HCT116 (cell line): ENCODE data around the gene ZBTB17. TPM values are rescaled to one million over a fixed set of nuclear protein-coding genes. Genes with fewer than 3 reads are reported as not detected.

ENCODE experiments used
- ATAC-seq: fragments of 200-7000 bp; cut with Tn5 transposase; 2 replicates; pipeline ENCODE4 v1.9.1; 2020; ENCODE audit warnings: mild to moderate bottlenecking, moderate library complexity
- BruUV-seq: library from RNA; stranded (reverse); fragments of 400-500 nt; replicated peaks from 2 replicates; lab custom pipeline; 2021; lab: Mats Ljungman, UMichigan
- CTCF ChIA-PET: fragments of 300-600 bp; sonication (Branson Sonifier 250); formaldehyde crosslinking; loops from one replicate; lab custom pipeline; 2021; ENCODE audit warnings: antibody characterized with exemption; lab: Charles Lee
- POLR2A ChIA-PET: fragments of 300-600, 350-600 bp; sonication (Branson Sonifier 250); formaldehyde crosslinking; loops from one replicate; lab custom pipeline; 2021; ENCODE audit warnings: antibody characterized with exemption; lab: Charles Lee
- RAD21 ChIA-PET, 2 experiments: fragments of 300-600 bp; sonication (Branson Sonifier 250); formaldehyde crosslinking; loops; one replicate each; lab custom pipeline; 2023; ENCODE audit warnings: low total read pairs in 2 of 2; ENCODE audit not compliant: uncharacterized antibody in 2 of 2, unreplicated experiment in 2 of 2, low non-redundant PET in 1 of 2; lab: Charles Lee
- DNase-seq: peaks from one replicate; pipeline ENCODE4 v3.0.0-alpha.2; 2010; ENCODE audit warnings: low read depth, low spot score
- H2AFZ ChIP-seq: fragments of 200-600 bp; shearing (Covaris generic), sonication (generic); 2 replicates; pipeline ENCODE4 v1.6.1; 2017; ENCODE audit warnings: low read depth, mixed run types, mixed read lengths, antibody characterized with exemption, low read length; ENCODE audit not compliant: poor library complexity, severe bottlenecking
- H3K27ac ChIP-seq: 2 replicates; pipeline ENCODE4 v1.5.1; 2012; ENCODE audit warnings: low read depth, low read length
- H3K27me3 ChIP-seq: fragments of 200-600 bp; sonication (generic); 2 replicates; pipeline ENCODE4 v1.6.1; 2016; ENCODE audit warnings: mixed run types, low read length, mixed read lengths; ENCODE audit not compliant: insufficient read depth
- H3K36me3 ChIP-seq, 2 experiments: fragments of 200-500 bp in 1 of 2; fragments of 200-600 bp in 1 of 2; sonication (Bioruptor generic) in 1 of 2; sonication (generic) in 1 of 2; 2 replicates each; pipeline versions ENCODE4 v1.5.1 to v1.6.1; 2014 to 2016; ENCODE audit warnings: low read length in 2 of 2, inconsistent platforms in 1 of 2, mixed read lengths in 1 of 2, mixed run types in 1 of 2; ENCODE audit not compliant: insufficient read depth in 2 of 2, control insufficient read depth in 1 of 2
- H3K4me1 ChIP-seq, 2 experiments: fragments of 200-600 bp in 1 of 2; sonication (generic) in 1 of 2; 2 replicates each; pipeline versions ENCODE4 v1.5.1 to v1.6.1; 2012 to 2017; ENCODE audit warnings: low read length in 2 of 2, inconsistent platforms in 1 of 2, mild to moderate bottlenecking in 1 of 2, mixed read lengths in 1 of 2, mixed run types in 1 of 2, moderate library complexity in 1 of 2; ENCODE audit not compliant: insufficient read depth in 2 of 2, control insufficient read depth in 1 of 2
- H3K4me2 ChIP-seq: fragments of 200-600 bp; sonication (generic); 2 replicates; pipeline ENCODE4 v1.6.1; 2017; ENCODE audit warnings: mixed run types, low read length, mixed read lengths
- H3K4me3 ChIP-seq, 2 experiments: fragments of 200-600 bp in 1 of 2; sonication (generic) in 1 of 2; replicated peaks in 1 of 2; 2 replicates each; pipeline ENCODE4 v1.5.1; 2011 to 2016; ENCODE audit warnings: low read length in 2 of 2, control low read depth in 1 of 2, low read depth in 1 of 2, mild to moderate bottlenecking in 1 of 2, mixed read lengths in 1 of 2, mixed run types in 1 of 2
- H3K79me2 ChIP-seq: fragments of 200-600 bp; sonication (generic); 2 replicates; pipeline ENCODE4 v1.6.1; 2017; ENCODE audit warnings: mild to moderate bottlenecking, mixed run types, low read length, moderate library complexity, mixed read lengths; ENCODE audit not compliant: insufficient read depth
- H3K9ac ChIP-seq: fragments of 200-600 bp; sonication (generic); 2 replicates; pipeline ENCODE4 v1.6.1; 2016; ENCODE audit warnings: low read length, mixed read lengths
- H3K9me2 ChIP-seq: fragments of 200-600 bp; sonication (generic), shearing (Covaris generic); 2 replicates; pipeline ENCODE4 v1.6.1; 2017; ENCODE audit warnings: mixed run types, mild to moderate bottlenecking, moderate library complexity; ENCODE audit not compliant: insufficient read depth
- H3K9me3 ChIP-seq, 2 experiments: fragments of 200-500 bp in 1 of 2; fragments of 200-600 bp in 1 of 2; sonication (Bioruptor generic) in 1 of 2; sonication (generic) in 1 of 2; 2 replicates each; pipeline ENCODE4 v1.6.1; 2014 to 2017; ENCODE audit warnings: low read length in 2 of 2, mixed read lengths in 2 of 2, inconsistent platforms in 1 of 2, low read depth in 1 of 2, mild to moderate bottlenecking in 1 of 2, mixed run types in 1 of 2, moderate library complexity in 1 of 2; ENCODE audit not compliant: control insufficient read depth in 1 of 2, insufficient read depth in 1 of 2
- H4K20me1 ChIP-seq: fragments of 200-600 bp; sonication (generic), shearing (Covaris generic); 2 replicates; pipeline ENCODE4 v1.6.1; 2017; ENCODE audit warnings: mixed run types, mild to moderate bottlenecking, moderate library complexity; ENCODE audit not compliant: insufficient read depth
- EGR1 ChIP-seq: IDR thresholded peaks from 2 replicates; pipeline ENCODE4 v1.6.1; 2012; ENCODE audit warnings: low read depth
- EZH2 ChIP-seq: fragments of 200-600 bp; sonication (generic); IDR thresholded peaks from 2 replicates; pipeline ENCODE4 v1.6.1; 2017; ENCODE audit warnings: antibody characterized with exemption, mixed run types
- EZH2phosphoT487 ChIP-seq: fragments of 200-600 bp; IDR thresholded peaks from 2 replicates; pipeline ENCODE4 v1.6.1; 2018; ENCODE audit warnings: antibody characterized with exemption, borderline replicate concordance
- FOSL1 ChIP-seq: IDR thresholded peaks from 2 replicates; pipeline ENCODE4 v1.6.1; 2012; ENCODE audit warnings: low read depth
- JUND ChIP-seq: IDR thresholded peaks from 2 replicates; pipeline ENCODE4 v1.6.1; 2012
- RAD21 ChIP-seq: IDR thresholded peaks from 2 replicates; pipeline ENCODE4 v1.6.1; 2012; ENCODE audit warnings: low read depth, mild to moderate bottlenecking
- SP1 ChIP-seq: IDR thresholded peaks from 2 replicates; pipeline ENCODE4 v1.6.1; 2012; ENCODE audit warnings: low read depth
- TCF7L2 ChIP-seq: IDR thresholded peaks from 2 replicates; pipeline ENCODE4 v1.7.0; 2011; ENCODE audit warnings: borderline replicate concordance, inconsistent platforms; ENCODE audit not compliant: insufficient read depth, insufficient read length; ENCODE audit errors: extremely low read depth
- ZBTB33 ChIP-seq: IDR thresholded peaks from 2 replicates; pipeline ENCODE4 v1.6.1; 2011; ENCODE audit warnings: mild to moderate bottlenecking, low read length, moderate library complexity; ENCODE audit not compliant: insufficient replicate concordance; ENCODE audit errors: extremely low read depth
- ZFX ChIP-seq: fragments of 450-650 bp; IDR thresholded peaks from 2 replicates; pipeline ENCODE4 v1.6.1; 2017
- ZNF274 ChIP-seq: fragments of 200-500 bp; sonication (Bioruptor generic); IDR thresholded peaks from 2 replicates; pipeline ENCODE4 v1.6.1; 2014; ENCODE audit warnings: mild to moderate bottlenecking, low read depth, low read length, inconsistent platforms
- intact Hi-C: fragments of 100-400 bp; cut with micrococcal nuclease; formaldehyde crosslinking; loops from 2 replicates; pipeline ENCODE4 v1.10.0; 2022
- total RNA-seq: library from RNA; stranded (reverse); gene quantifications from one replicate; pipeline ENCODE4 v1.2.1, GENCODE V29; 2021; ENCODE audit not compliant: unreplicated experiment

Gene ZBTB17
- total RNA-seq, 1 experiment from 2014 or later = 31.6 TPM

- RAD21 ChIA-PET = no interaction called here
- H3K9ac ChIP-seq = no peak overlapping the region
- H2AFZ ChIP-seq = no peak overlapping the region
- TF ChIP-seq FOSL1 (no peak), SP1 (no peak), TCF7L2 (no peak), ZBTB33 (no peak), RAD21 (no peak), ZNF274 (no peak), EZH2phosphoT487 (no peak), ZFX (no peak), JUND (no peak), EGR1 (no peak), EZH2 (no peak)
- H3K9me2 ChIP-seq = no peaks in the 10 kb centered on the region
- no peak overlapping the region for H3K4me2 ChIP-seq
- H3K36me3 ChIP-seq = no peaks in the 10 kb centered on the region
- intact Hi-C loops = no loop called here
- DNase-seq (no peak), ATAC-seq (no peak)
- H3K9me3 ChIP-seq = no peaks in the 10 kb centered on the region
- H3K4me3 ChIP-seq = no peak overlapping the region
- H3K27me3 ChIP-seq = no peaks in the 10 kb centered on the region
- POLR2A ChIA-PET = no interaction called here
- no TSS peak for BruUV-seq
- peaks cover 0 to 8% of the 10 kb centered on the region in 2 experiments; a peak in 2 of 4 replicates for H3K4me1 ChIP-seq
- CTCF ChIA-PET = interaction anchor here (0.6 kb wide), 1 partner anchor 37 kb away, joined by 5 read pairs; no protein-coding TSS in a partner anchor
- no peaks in the 10 kb centered on the region for H3K79me2 ChIP-seq
- no peaks in the 10 kb centered on the region for H4K20me1 ChIP-seq
- H3K27ac ChIP-seq = no peak overlapping the region
Measured at GRCh38 chr1:16019644-16020277, 43.9 kb upstream of the ZBTB17 start.
